Coronary artery (tissue), 2 donors: ENCODE results near the gene NHS.

Source experiments
- DNase-seq: peaks from one replicate; pipeline ENCODE4 v3.0.0-alpha.2; 2017; ENCODE audit warnings: low spot score
- H3K27ac ChIP-seq, 2 donors: fragments of 200-600 bp; sonication (generic); one replicate each; pipeline ENCODE4 v1.5.1; 2016 to 2019
- H3K4me3 ChIP-seq: fragments of 200-600 bp; sonication (generic); 2 replicates; pipeline ENCODE4 v1.5.1; 2016; ENCODE audit warnings: mild to moderate bottlenecking, moderate library complexity
- TF ChIP-seq, protein P1 (sequence below): fragments of 200-600 bp; sonication (generic); IDR thresholded peaks from one replicate; pipeline ENCODE4 v1.5.1; 2019; ENCODE audit warnings: antibody characterized with exemption

NHS gene

DNA sequence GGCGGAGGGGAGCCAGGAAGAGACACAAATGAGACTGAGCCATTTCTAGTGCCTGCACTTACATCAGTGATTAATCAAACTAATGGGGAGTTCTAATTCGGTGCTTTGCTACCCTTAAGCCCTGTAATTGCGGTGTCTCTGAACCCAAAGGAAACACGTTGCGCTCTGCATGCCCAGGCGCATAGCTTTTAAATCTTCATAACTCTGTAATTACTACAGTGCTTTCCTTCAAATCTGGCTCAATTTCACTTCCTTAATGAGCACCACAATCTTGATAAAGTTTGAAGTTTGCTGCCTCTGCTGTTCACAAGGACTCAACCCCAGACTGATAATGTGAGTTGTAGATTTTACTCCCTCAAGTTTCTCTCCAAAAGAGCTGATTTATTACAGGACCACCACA, 5.7 kb upstream of the NHS start:
- DNase-seq: no peak
- no peak overlapping the region for H3K27ac ChIP-seq
- H3K4me3 ChIP-seq: no peak overlapping the region
- TF ChIP-seq, protein P1, sequence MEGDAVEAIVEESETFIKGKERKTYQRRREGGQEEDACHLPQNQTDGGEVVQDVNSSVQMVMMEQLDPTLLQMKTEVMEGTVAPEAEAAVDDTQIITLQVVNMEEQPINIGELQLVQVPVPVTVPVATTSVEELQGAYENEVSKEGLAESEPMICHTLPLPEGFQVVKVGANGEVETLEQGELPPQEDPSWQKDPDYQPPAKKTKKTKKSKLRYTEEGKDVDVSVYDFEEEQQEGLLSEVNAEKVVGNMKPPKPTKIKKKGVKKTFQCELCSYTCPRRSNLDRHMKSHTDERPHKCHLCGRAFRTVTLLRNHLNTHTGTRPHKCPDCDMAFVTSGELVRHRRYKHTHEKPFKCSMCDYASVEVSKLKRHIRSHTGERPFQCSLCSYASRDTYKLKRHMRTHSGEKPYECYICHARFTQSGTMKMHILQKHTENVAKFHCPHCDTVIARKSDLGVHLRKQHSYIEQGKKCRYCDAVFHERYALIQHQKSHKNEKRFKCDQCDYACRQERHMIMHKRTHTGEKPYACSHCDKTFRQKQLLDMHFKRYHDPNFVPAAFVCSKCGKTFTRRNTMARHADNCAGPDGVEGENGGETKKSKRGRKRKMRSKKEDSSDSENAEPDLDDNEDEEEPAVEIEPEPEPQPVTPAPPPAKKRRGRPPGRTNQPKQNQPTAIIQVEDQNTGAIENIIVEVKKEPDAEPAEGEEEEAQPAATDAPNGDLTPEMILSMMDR: no peak

DNA sequence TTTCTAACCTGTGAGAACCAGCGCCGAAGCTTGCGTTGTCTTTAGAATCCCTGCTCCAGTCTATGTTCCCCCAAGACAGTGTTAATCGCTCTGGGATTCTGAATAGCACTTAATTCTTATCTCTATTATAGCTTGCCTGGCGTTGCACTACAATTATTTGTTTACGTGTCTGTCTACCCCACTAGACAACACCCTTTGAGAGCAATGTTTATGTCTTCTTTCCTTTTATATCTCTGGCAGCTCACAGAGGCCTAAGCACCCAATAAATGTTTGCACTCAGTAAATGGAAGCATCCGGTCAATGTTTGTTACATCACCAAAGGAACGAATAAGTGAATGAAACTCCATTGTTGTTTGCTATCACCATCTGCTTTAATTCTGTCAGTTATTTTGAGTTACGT, 4.8 kb upstream of the NHS start:
- no peak for DNase-seq
- TF ChIP-seq, protein P1: no peak
- no peak overlapping the region for H3K27ac ChIP-seq
- no peak overlapping the region for H3K4me3 ChIP-seq

DNA sequence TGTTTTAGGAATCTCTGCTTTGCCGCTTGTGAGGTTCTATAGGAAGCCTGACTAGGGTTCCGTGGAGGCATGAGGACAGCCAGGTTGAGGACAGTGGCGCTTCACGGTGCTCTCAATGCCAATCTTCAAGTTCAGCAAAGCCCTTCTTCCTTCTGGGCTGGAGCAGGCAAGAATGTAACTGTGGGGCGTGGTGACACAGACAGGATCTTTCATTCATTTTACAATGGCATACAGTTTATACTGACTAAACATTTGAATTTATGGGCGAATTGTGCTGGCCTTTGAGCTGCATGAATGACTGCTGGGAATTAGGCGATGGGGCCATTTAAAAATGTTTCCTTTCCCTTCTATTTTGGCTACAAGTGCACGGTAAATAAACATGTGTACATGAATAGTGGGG, 2.9 kb upstream of the NHS start:
- Histone ChIP-seq H3K27ac (no peak overlapping the region), H3K4me3 (no peak overlapping the region)
- no peak for DNase-seq
- TF ChIP-seq, protein P1: no peak

DNA sequence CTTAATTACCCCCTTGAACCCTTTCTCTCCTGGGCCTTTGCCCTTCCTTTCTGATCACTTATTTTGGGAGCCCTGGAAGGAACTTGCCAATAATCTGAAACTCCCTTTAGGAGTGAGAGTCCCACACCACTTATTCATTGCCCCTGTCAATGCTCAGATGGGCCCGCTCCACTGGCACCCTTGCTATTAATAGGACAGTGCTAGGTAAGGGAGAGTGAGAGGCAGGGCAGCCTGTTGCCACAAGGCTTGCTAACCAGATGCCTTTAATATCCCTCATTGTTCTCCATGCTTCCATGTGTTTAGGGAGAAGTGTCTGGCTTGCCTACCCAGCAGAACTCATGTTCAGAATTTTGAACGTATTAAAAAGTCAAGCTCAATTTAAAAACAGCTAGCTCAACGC, 1.7 kb upstream of the NHS start:
- TF ChIP-seq, protein P1: no peak
- Histone ChIP-seq H3K4me3 (no peak overlapping the region), H3K27ac (no peak overlapping the region)
- no peak for DNase-seq

DNA sequence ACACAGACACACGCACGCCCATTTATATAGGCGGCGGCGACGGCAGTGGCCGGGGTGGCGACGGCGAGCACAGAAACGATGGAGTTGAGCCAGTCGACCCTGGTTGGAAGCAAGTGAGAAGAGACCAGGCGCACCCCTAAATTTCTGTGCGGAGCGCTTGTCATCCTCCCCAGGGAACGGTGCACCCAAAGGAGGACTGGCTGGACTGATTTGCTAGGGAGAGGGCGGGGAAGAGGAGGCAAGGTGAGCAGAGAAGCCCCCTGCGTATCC, 302 bp downstream of the NHS start:
- Histone ChIP-seq H3K27ac (peak overlapping the region; percentile 37 to 81), H3K4me3 (peak overlapping the region; percentile 79)
- TF ChIP-seq, protein P1: no peak
- DNase-seq: no peak

DNA sequence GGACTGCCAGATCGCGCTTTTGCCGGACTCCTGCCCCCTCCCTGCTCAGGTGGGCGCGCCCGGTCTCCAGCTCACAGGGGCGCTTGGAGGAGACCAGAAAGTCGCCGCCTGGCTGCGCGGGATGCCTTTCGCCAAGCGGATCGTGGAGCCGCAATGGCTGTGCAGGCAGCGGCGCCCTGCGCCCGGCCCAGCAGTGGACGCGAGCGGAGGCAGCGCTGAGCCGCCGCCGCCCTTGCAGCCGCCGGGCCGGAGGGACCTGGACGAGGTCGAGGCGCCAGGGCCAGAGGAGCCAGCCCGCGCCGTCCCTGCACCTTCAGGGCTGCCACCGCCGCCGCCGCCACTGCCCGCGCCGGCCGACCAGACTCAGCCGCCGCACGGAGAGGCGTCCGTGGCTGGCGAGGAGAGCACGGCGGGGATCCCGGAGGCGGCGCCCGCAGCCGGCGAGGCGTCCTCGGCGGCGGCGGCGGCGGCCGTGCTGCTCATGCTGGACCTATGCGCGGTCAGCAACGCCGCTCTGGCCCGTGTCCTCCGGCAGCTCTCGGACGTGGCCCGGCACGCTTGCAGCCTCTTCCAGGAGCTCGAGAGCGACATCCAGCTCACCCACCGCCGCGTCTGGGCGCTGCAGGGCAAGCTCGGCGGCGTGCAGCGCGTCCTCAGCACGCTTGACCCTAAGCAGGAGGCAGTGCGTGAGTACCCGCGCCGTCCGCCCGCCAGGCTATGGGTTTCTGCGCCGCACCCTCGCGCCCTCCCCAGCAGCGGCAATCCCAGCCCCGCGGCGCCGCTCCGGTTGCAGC, 834 bp downstream of the NHS start:
- Histone ChIP-seq H3K27ac (peak overlapping the region; percentile 37 to 81), H3K4me3 (peak overlapping the region; percentile 79)
- TF ChIP-seq, protein P1: no peak
- DNase-seq: no peak

DNA sequence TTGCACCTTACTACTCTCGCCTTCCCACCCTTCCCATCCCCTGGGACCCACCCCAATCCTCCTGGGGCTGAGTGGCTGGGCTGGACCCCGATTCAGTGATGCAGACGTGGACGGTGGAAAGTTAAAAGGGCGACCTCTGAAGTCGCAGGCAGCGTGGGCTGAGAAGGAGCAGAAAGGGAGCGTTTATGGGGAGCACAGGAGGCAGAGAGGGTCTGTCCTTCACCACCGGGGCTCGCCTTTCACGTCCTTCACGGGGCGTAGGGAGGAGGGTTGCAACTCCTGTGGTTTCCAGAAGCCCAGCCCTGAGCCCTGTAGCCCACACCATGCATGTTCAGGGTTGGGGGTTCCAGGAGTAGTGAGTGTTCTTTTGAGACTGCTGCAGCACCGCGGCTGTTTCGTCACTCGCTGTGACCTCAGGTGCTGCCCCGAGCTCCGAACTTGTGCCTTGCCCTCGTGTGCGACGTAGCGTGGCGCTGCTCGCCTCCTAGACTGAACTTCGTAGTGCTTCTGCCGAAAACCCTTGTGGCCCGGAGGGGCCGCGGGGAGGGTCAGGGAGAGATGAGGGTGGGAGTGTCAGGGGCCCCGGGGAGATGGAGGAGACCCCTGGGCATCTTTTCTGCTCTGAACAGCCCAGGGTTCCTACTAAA, 1.6 kb downstream of the NHS start:
- TF ChIP-seq, protein P1: no peak
- no peak for DNase-seq
- Histone ChIP-seq H3K27ac (peak overlapping the region; percentile 37 to 81), H3K4me3 (peak overlapping the region; percentile 79)
